Measurements from ENCODE around the gene ARIH2. TPM values are rescaled to one million over a fixed set of nuclear protein-coding genes. Genes with fewer than 3 reads are reported as not detected.

Gene ARIH2
- total RNA-seq, 1 experiment from 2014 or later, result 122 TPM

DNA sequence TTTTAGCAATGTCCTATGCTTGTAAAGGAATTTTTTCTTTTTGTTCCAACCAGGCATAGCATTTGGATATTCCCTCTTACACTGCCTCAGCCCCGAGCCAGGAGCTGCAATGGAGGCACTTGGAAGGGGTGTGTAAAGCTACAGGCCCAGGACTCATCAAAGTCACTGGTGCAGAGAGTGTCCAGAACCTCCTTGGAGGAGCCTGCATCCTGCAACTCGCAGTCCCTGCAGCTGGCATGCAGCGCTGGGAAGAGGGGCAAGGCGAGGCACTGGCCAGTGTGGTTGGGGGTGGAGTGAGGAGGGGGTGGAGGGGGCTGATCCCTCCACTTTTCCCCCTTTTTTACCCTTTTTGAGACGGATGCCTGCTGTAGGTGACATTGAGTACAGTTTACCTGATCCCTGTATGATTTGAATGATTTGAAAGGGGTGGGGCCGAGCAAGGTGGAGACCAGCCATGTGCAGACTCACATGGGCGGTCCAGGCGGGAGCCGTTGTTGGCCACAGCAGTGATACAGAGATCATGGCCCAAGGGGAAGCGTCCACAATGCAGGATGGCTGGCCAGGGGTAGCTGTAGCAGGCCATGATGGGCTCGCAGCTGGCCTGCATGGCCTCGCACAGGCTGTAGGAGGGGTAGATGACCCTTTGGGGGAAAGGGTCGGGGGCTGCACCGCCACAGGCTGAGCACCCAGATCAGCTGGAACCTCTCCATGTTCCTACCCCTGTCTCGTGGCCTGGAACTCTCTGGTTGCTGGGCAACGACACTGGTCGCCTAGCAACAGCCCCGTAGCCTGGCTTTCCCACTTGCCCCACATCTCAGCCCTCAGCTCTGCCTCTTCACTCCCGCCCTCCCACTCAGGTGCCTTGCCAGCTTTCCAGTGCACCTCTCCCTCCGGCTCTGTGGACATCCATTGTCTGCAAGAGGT is 79.3 kb downstream of the ARIH2 start:
- Histone ChIP-seq H3K9ac (ENCODE audit: extremely low read depth, insufficient read length, low read length) (no peak overlapping the region), H3K27me3 (ENCODE audit: insufficient read depth, low read length) (no peaks in the 10 kb centered on the region)

More for the DNA sequence above, 79.3 kb downstream of the ARIH2 start:
- H3K79me1 ChIP-seq (ENCODE audit: insufficient read depth, low read depth, low read length, poor library complexity, severe bottlenecking), result no peaks in the 10 kb centered on the region
- no peaks in the 10 kb centered on the region for H3K23me2 ChIP-seq (ENCODE audit: insufficient read length, low read depth, low read length, poor library complexity, severe bottlenecking)
- TF ChIP-seq, protein P1, sequence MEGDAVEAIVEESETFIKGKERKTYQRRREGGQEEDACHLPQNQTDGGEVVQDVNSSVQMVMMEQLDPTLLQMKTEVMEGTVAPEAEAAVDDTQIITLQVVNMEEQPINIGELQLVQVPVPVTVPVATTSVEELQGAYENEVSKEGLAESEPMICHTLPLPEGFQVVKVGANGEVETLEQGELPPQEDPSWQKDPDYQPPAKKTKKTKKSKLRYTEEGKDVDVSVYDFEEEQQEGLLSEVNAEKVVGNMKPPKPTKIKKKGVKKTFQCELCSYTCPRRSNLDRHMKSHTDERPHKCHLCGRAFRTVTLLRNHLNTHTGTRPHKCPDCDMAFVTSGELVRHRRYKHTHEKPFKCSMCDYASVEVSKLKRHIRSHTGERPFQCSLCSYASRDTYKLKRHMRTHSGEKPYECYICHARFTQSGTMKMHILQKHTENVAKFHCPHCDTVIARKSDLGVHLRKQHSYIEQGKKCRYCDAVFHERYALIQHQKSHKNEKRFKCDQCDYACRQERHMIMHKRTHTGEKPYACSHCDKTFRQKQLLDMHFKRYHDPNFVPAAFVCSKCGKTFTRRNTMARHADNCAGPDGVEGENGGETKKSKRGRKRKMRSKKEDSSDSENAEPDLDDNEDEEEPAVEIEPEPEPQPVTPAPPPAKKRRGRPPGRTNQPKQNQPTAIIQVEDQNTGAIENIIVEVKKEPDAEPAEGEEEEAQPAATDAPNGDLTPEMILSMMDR (conservative IDR thresholded peaks at IDR 0.05), result no peak
- no peak overlapping the region for H3K27ac ChIP-seq (ENCODE audit: insufficient read length, low read depth, low read length)
- no peak overlapping the region for H3K23ac ChIP-seq (ENCODE audit: insufficient read length, low read depth, low read length)
- no peak overlapping the region for H2BK5ac ChIP-seq (ENCODE audit: insufficient read length, low read length)
- no peak overlapping the region for H2AK5ac ChIP-seq (ENCODE audit: insufficient read length, low read length)
- no peaks in the 10 kb centered on the region for H3K4me1 ChIP-seq (ENCODE audit: insufficient read depth, low read length)
- no CpG with 5 or more reads among the region's 20 CpGs for WGBS (ENCODE audit: extremely low coverage, insufficient read length, low lambda C conversion rate)
- no peak overlapping the region for H3K56ac ChIP-seq (ENCODE audit: insufficient read length, low read depth, low read length)
- Mint-ChIP-seq H3K36me3 (ENCODE audit: insufficient read depth in 1 of 3, low read depth in 3 of 3) (peaks cover 3 to 26% (median 10%) of the 10 kb centered on the region in 3 experiments; a peak in 5 of 7 replicates), H3K9me3 (no peaks in the 10 kb centered on the region), H3K4me3 (peak overlapping the region in 1 of 2 experiments; percentile 19; a peak in 1 of 5 replicates), H3K27me3 (ENCODE audit: low read depth) (no peaks in the 10 kb centered on the region), H3K27ac (peak overlapping the region in 2 of 3 experiments; percentile 28 to 61; a peak in 3 of 7 replicates), H3K4me1 (peaks cover 23 to 24% of the 10 kb centered on the region in 2 experiments)
- no peak overlapping the region for H2BK12ac ChIP-seq (ENCODE audit: insufficient read length, low read depth, low read length)
- H3K4me2 ChIP-seq (ENCODE audit: insufficient read depth, insufficient read length, low read length), result no peak overlapping the region
- no peaks in the 10 kb centered on the region for H4K20me1 ChIP-seq (ENCODE audit: control insufficient read depth, insufficient read depth, insufficient read length)
- H3K18ac ChIP-seq (ENCODE audit: insufficient read length, low read depth, low read length), result no peak overlapping the region
- H2BK15ac ChIP-seq (ENCODE audit: low read depth, low read length), result no peak overlapping the region
- no peak overlapping the region for H4K8ac ChIP-seq (replicated peaks; ENCODE audit: insufficient read length, low read depth, low read length)
- H3K9me3 ChIP-seq (ENCODE audit: control insufficient read depth, low read depth, low read length), result no peaks in the 10 kb centered on the region
- H4K91ac ChIP-seq (ENCODE audit: insufficient read length, low read depth, low read length), result no peak overlapping the region
- no peak overlapping the region for H2BK120ac ChIP-seq (ENCODE audit: low read depth, low read length, poor library complexity, severe bottlenecking)
- H2BK20ac ChIP-seq (ENCODE audit: low read depth, low read length, poor library complexity, severe bottlenecking), result no peak overlapping the region
- DNase-seq, result peak; percentile 52
- H3K14ac ChIP-seq (ENCODE audit: insufficient read depth, low read length), result no peak overlapping the region
- no peak overlapping the region for H3T11ph ChIP-seq (ENCODE audit: low read length)
- no peak overlapping the region for H3K4ac ChIP-seq (ENCODE audit: low read depth, low read length)
- no peak overlapping the region for H2AFZ ChIP-seq (ENCODE audit: low read length)
- H4K5ac ChIP-seq (ENCODE audit: insufficient read length, low read depth, low read length), result no peak overlapping the region
- H3K79me2 ChIP-seq (ENCODE audit: insufficient read depth, low read length), result no peaks in the 10 kb centered on the region
